ENCODE results near the gene KDM2B. TPM values are rescaled to one million over a fixed set of nuclear protein-coding genes. Genes with fewer than 3 reads are reported as not detected.

Gene KDM2B
- polyA plus RNA-seq, 3 donors = 9.7 to 68.1 (median 9.7) TPM

DNA sequence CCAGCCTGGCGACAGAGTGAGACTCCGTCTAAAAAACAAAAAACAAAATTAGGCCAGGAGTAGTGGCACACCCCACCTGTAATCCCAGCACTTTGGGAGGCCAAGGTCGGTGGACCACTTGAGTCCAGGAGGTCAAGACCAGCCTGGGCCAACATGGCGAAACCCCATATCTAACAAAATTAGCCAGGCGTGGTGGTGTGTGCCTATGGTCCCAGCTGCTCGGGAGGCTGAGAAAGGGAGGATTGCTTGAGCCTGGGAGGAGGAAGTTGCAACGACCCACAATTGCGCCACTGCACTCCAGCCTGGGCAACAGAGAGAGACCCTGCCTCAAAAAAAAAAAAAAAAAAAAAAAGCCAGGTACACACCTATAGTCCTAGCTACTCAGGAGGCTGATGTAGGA, 37.0 kb downstream of the KDM2B start:
- Histone ChIP-seq H3K27me3 (ENCODE audit: control insufficient read depth in 2 of 2, insufficient read depth in 2 of 2, low read length in 2 of 2) (no peaks in the 10 kb centered on the region), H3K4me3 (replicated peaks in 1 of 3; ENCODE audit: low read depth in 2 of 3, low read length in 3 of 3) (no peak overlapping the region), H3K79me2 (ENCODE audit: insufficient read depth, low read length) (no peaks in the 10 kb centered on the region), H3K9ac (ENCODE audit: insufficient read depth, low read length, poor library complexity, severe bottlenecking) (no peak overlapping the region), H3K4me1 (ENCODE audit: control insufficient read depth in 1 of 2, insufficient read depth in 2 of 2, low read length in 2 of 2) (peaks cover 31 to 45% of the 10 kb centered on the region in 2 donors), H2AFZ (ENCODE audit: insufficient read depth, low read depth, low read length, poor library complexity, severe bottlenecking) (no peak overlapping the region), H4K20me1 (ENCODE audit: insufficient read depth, low read length) (no peaks in the 10 kb centered on the region), H3K9me3 (replicated peaks in 1 of 2; ENCODE audit: control insufficient read depth in 1 of 2, insufficient read depth in 1 of 2, low read length in 2 of 2) (no peaks in the 10 kb centered on the region), H3K4me2 (replicated peaks; ENCODE audit: extremely low read depth, low read length, poor library complexity, severe bottlenecking) (no peak overlapping the region), H3K36me3 (replicated peaks in 1 of 2; ENCODE audit: control insufficient read depth in 1 of 2, insufficient read depth in 2 of 2, low read length in 2 of 2) (no peaks in the 10 kb centered on the region), H3K27ac (ENCODE audit: low read depth in 1 of 2, low read length in 2 of 2) (peak overlapping the region in 1 of 2 donors; percentile 27)
- Mint-ChIP-seq H3K27me3 (ENCODE audit: low read depth in 3 of 3) (peaks cover 0 to 5% (median 1%) of the 10 kb centered on the region in 3 donors), H3K4me1 (peaks cover 46% of the 10 kb centered on the region), H3K9me3 (no peaks in the 10 kb centered on the region), H3K4me3 (peak overlapping the region in 1 of 2 donors; percentile 21), H3K27ac (peak overlapping the region in 4 of 7 donors; percentile 32 to 89 (median 56)), H3K36me3 (peaks cover 5 to 6% of the 10 kb centered on the region in 2 donors)
- intact Hi-C loops (cut with micrococcal nuclease) = no loop called here
- TF ChIP-seq CTCF (IDR thresholded peaks at IDR 0.05) = no peak
- 89% methylated on average over 2 of the region's 8 CpGs for WGBS (ENCODE audit: insufficient coverage)
- DNase-seq = peak in 2 of 3 donors; percentile 18 to 37

DNA sequence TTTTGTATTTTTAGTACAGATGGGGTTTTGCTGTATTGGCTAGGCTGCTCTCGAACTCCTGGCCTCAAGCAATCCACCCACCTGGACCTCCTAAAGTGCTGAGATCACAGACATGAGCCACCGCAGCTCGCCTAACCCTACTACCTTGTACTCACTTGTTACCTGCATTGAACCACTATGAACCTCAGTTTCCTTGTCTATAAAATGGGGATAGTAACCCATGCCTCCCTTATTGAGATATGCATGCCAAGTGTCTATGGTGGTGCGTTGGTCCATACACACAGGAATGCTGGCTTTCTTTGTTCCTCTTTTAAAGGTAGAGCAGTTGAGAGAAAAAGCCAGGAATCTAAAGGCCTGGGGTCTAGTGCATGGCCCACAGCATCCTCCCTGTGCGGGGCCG, 40.9 kb downstream of the KDM2B start:
- no peak for DNase-seq
- Histone ChIP-seq H3K27ac (ENCODE audit: low read depth in 1 of 2, low read length in 2 of 2) (no peak overlapping the region), H2AFZ (ENCODE audit: insufficient read depth, low read depth, low read length, poor library complexity, severe bottlenecking) (no peak overlapping the region), H3K4me1 (ENCODE audit: control insufficient read depth in 1 of 2, insufficient read depth in 2 of 2, low read length in 2 of 2) (peaks cover 40 to 62% of the 10 kb centered on the region in 2 donors), H3K79me2 (ENCODE audit: insufficient read depth, low read length) (no peaks in the 10 kb centered on the region), H3K4me2 (replicated peaks; ENCODE audit: extremely low read depth, low read length, poor library complexity, severe bottlenecking) (no peak overlapping the region), H3K36me3 (replicated peaks in 1 of 2; ENCODE audit: control insufficient read depth in 1 of 2, insufficient read depth in 2 of 2, low read length in 2 of 2) (no peaks in the 10 kb centered on the region), H3K9me3 (replicated peaks in 1 of 2; ENCODE audit: control insufficient read depth in 1 of 2, insufficient read depth in 1 of 2, low read length in 2 of 2) (no peaks in the 10 kb centered on the region), H3K4me3 (replicated peaks in 1 of 3; ENCODE audit: low read depth in 2 of 3, low read length in 3 of 3) (no peak overlapping the region), H3K9ac (ENCODE audit: insufficient read depth, low read length, poor library complexity, severe bottlenecking) (no peak overlapping the region), H3K27me3 (ENCODE audit: control insufficient read depth in 2 of 2, insufficient read depth in 2 of 2, low read length in 2 of 2) (no peaks in the 10 kb centered on the region), H4K20me1 (ENCODE audit: insufficient read depth, low read length) (no peaks in the 10 kb centered on the region)
- Mint-ChIP-seq H3K36me3 (peaks cover 3 to 4% of the 10 kb centered on the region in 2 donors), H3K27ac (peak overlapping the region in 2 of 7 donors; percentile 23 to 68), H3K4me3 (no peak overlapping the region), H3K27me3 (ENCODE audit: low read depth in 3 of 3) (peaks cover 0 to 3% (median 1%) of the 10 kb centered on the region in 3 donors), H3K9me3 (no peaks in the 10 kb centered on the region), H3K4me1 (peaks cover 52% of the 10 kb centered on the region)
- no peak for TF ChIP-seq CTCF (IDR thresholded peaks at IDR 0.05)
- intact Hi-C loops (cut with micrococcal nuclease) = loop anchor here in 1 of 2 donors (5.0 kb wide), 2 partner anchors 42 to 87 kb away; partner anchors contain the start of genes KDM2B and ORAI1
- WGBS (ENCODE audit: insufficient coverage) = no CpG with 5 or more reads among the region's 6 CpGs

Measured in CD14-positive monocyte (primary cell).